WTC11 (cell line): ENCODE results near the gene AQP1. TPM values are rescaled to one million over a fixed set of nuclear protein-coding genes. Genes with fewer than 3 reads are reported as not detected.

ENCODE experiments used
- ATAC-seq: fragments of 200-7000 bp; cut with Tn5 transposase; 2 replicates; pipeline ENCODE4 v1.10.0; 2021; ENCODE audit warnings: mild to moderate bottlenecking, moderate library complexity
- CTCF ChIA-PET: fragments of 300-600 bp; sonication (Branson Sonifier 250); formaldehyde crosslinking; loops from one replicate; lab custom pipeline; 2021; ENCODE audit warnings: antibody characterized with exemption; lab: Charles Lee
- POLR2A ChIA-PET: fragments of 350-600 bp; sonication (Branson Sonifier 250); formaldehyde crosslinking; loops from one replicate; lab custom pipeline; 2021; ENCODE audit warnings: antibody characterized with exemption; lab: Charles Lee
- DNase-seq: peaks from one replicate; pipeline ENCODE4 v3.0.0; 2021; ENCODE audit warnings: low spot score
- H3K27ac Mint-ChIP-seq: 2 replicates; pipeline ENCODE4 v1.8.0; 2021; ENCODE audit warnings: mixed read lengths
- H3K27me3 Mint-ChIP-seq: 2 replicates; pipeline ENCODE4 v1.8.0; 2021; ENCODE audit warnings: low read depth, mild to moderate bottlenecking, moderate library complexity, mixed read lengths
- H3K36me3 Mint-ChIP-seq: 2 replicates; pipeline ENCODE4 v1.8.0; 2021; ENCODE audit warnings: mixed read lengths
- H3K4me1 Mint-ChIP-seq: 2 replicates; pipeline ENCODE4 v1.8.0; 2022; ENCODE audit warnings: mixed read lengths
- H3K4me3 Mint-ChIP-seq: 2 replicates; pipeline ENCODE4 v1.8.0; 2021; ENCODE audit warnings: mild to moderate bottlenecking, moderate library complexity, mixed read lengths
- H3K9me3 Mint-ChIP-seq: 2 replicates; pipeline ENCODE4 v1.8.0; 2021; ENCODE audit warnings: mixed read lengths
- E2F1 ChIP-seq: sonication (generic); formaldehyde crosslinking; IDR thresholded peaks from 2 replicates; pipeline ENCODE4 v1.8.0; 2022; ENCODE audit warnings: mild to moderate bottlenecking, missing genetic modification reagents
- E2F5 ChIP-seq: sonication (generic); formaldehyde crosslinking; IDR thresholded peaks from 2 replicates; pipeline ENCODE4 v1.8.1; 2022; ENCODE audit warnings: mild to moderate bottlenecking, moderate library complexity, missing genetic modification reagents
- ELF4 ChIP-seq: sonication (generic); formaldehyde crosslinking; IDR thresholded peaks from 2 replicates; pipeline ENCODE4 v1.8.1; 2022; ENCODE audit warnings: low read depth, mild to moderate bottlenecking, moderate library complexity, missing genetic modification reagents
- FOXP1 ChIP-seq: sonication (generic); formaldehyde crosslinking; IDR thresholded peaks from 2 replicates; pipeline ENCODE4 v1.8.0; 2022; ENCODE audit warnings: missing genetic modification reagents, mild to moderate bottlenecking, moderate library complexity, borderline replicate concordance
- GABPB1 ChIP-seq: sonication (generic); formaldehyde crosslinking; IDR thresholded peaks from 2 replicates; pipeline ENCODE4 v1.8.1; 2023; ENCODE audit warnings: mild to moderate bottlenecking, missing genetic modification reagents
- GRHL2 ChIP-seq: fragments of 250-450 bp; sonication (Bioruptor Pico); IDR thresholded peaks from 2 replicates; pipeline ENCODE4 v1.8.0; 2022; ENCODE audit warnings: mild to moderate bottlenecking, moderate library complexity; ENCODE audit not compliant: insufficient replicate concordance, severe bottlenecking
- JUN ChIP-seq: sonication (generic); formaldehyde crosslinking; IDR thresholded peaks from 2 replicates; pipeline ENCODE4 v1.8.0; 2023; ENCODE audit warnings: mild to moderate bottlenecking, missing genetic modification reagents
- MYBL2 ChIP-seq: sonication (generic); formaldehyde crosslinking; IDR thresholded peaks from 2 replicates; pipeline ENCODE4 v1.8.1; 2023; ENCODE audit warnings: mild to moderate bottlenecking, moderate library complexity, missing genetic modification reagents
- NFATC4 ChIP-seq: fragments of 250-450 bp; sonication (Bioruptor Pico); IDR thresholded peaks from 2 replicates; pipeline ENCODE4 v1.9.0; 2021; ENCODE audit warnings: mild to moderate bottlenecking
- NFE2L1 ChIP-seq: sonication (generic); formaldehyde crosslinking; IDR thresholded peaks from 2 replicates; pipeline ENCODE4 v1.8.1; 2023; ENCODE audit warnings: missing genetic modification reagents
- SMAD4 ChIP-seq: sonication (generic); formaldehyde crosslinking; IDR thresholded peaks from 2 replicates; pipeline ENCODE4 v1.8.0; 2022; ENCODE audit warnings: mild to moderate bottlenecking, missing genetic modification reagents
- TCF7 ChIP-seq: sonication (generic); formaldehyde crosslinking; IDR thresholded peaks from 2 replicates; pipeline ENCODE4 v1.8.0; 2022; ENCODE audit warnings: mild to moderate bottlenecking, low read depth, missing genetic modification reagents, moderate library complexity
- ZNF232 ChIP-seq: sonication (generic); formaldehyde crosslinking; IDR thresholded peaks from 2 replicates; pipeline ENCODE4 v1.8.0; 2022; ENCODE audit warnings: mild to moderate bottlenecking, missing genetic modification reagents
- ZNF263 ChIP-seq: sonication (generic); formaldehyde crosslinking; IDR thresholded peaks from 2 replicates; pipeline ENCODE4 v1.8.1; 2022; ENCODE audit warnings: low read depth, mild to moderate bottlenecking, moderate library complexity, missing genetic modification reagents
- ZNF396 ChIP-seq: fragments of 250-450 bp; sonication (Bioruptor Pico); IDR thresholded peaks from 2 replicates; pipeline ENCODE4 v1.8.0; 2021; ENCODE audit warnings: mild to moderate bottlenecking, moderate library complexity, borderline replicate concordance
- ZNF423 ChIP-seq: fragments of 250-450 bp; sonication (Bioruptor Pico); IDR thresholded peaks from 2 replicates; pipeline ENCODE4 v2.1.2; 2022; ENCODE audit warnings: mild to moderate bottlenecking, moderate library complexity
- ZNF512 ChIP-seq: sonication (generic); formaldehyde crosslinking; IDR thresholded peaks from 2 replicates; pipeline ENCODE4 v1.8.1; 2022; ENCODE audit warnings: missing genetic modification reagents, borderline replicate concordance
- ZSCAN18 ChIP-seq: fragments of 250-450 bp; sonication (Bioruptor Pico); IDR thresholded peaks from 2 replicates; pipeline ENCODE4 v2.1.2; 2022; ENCODE audit warnings: mild to moderate bottlenecking, moderate library complexity
- total RNA-seq: library from RNA; stranded (reverse); gene quantifications from 3 replicates; pipeline ENCODE4 v1.2.3, GENCODE V29; 2021

AQP1 gene
- total RNA-seq, 1 experiment from 2014 or later, result 0.81 TPM

GRCh38 chr7:30865821-30866220, 45.8 kb upstream of the AQP1 start (continued):
- TF ChIP-seq ZNF263 (CRISPR knock-in tag) (no peak), SMAD4 (CRISPR knock-in tag) (no peak), FOXP1 (CRISPR knock-in tag) (no peak), NFATC4 (CRISPR knock-in tag) (no peak), MYBL2 (CRISPR knock-in tag) (no peak)

GRCh38 chr7:30866939-30867338, 44.7 kb upstream of the AQP1 start:
- no peak for ATAC-seq
- POLR2A ChIA-PET, result no interaction called here
- no peaks in the 10 kb centered on the region for H3K9me3 Mint-ChIP-seq
- no peaks in the 10 kb centered on the region for H3K4me1 Mint-ChIP-seq
- H3K4me3 Mint-ChIP-seq, result no peak overlapping the region
- TF ChIP-seq ZNF396 (CRISPR knock-in tag) (no peak), ZNF512 (CRISPR knock-in tag) (no peak), ZNF423 (no peak), ZSCAN18 (CRISPR knock-in tag) (no peak), E2F1 (CRISPR knock-in tag) (no peak)
- H3K27me3 Mint-ChIP-seq, result no peaks in the 10 kb centered on the region
- no peak for DNase-seq
- CTCF ChIA-PET, result no interaction called here
- H3K27ac Mint-ChIP-seq, result no peak overlapping the region
- no peaks in the 10 kb centered on the region for H3K36me3 Mint-ChIP-seq

- TF ChIP-seq E2F5 (CRISPR knock-in tag), result no peak
- no peak for TF ChIP-seq ZNF396 (CRISPR knock-in tag)
- TF ChIP-seq JUN (CRISPR knock-in tag), result no peak
- no peak for TF ChIP-seq NFATC4 (CRISPR knock-in tag)
- no peak for TF ChIP-seq SMAD4 (CRISPR knock-in tag)
- no peak for TF ChIP-seq TCF7 (CRISPR knock-in tag)
- no peak for TF ChIP-seq GABPB1 (CRISPR knock-in tag)
- TF ChIP-seq ZNF232 (CRISPR knock-in tag), result no peak
- TF ChIP-seq ELF4 (CRISPR knock-in tag), result no peak
- TF ChIP-seq GRHL2 (CRISPR knock-in tag), result no peak
- no peak for TF ChIP-seq NFE2L1 (CRISPR knock-in tag)
- TF ChIP-seq, all 79 proteins: peak for 0
- Mint-ChIP-seq H3K36me3 (no peaks in the 10 kb centered on the region), H3K4me3 (no peak overlapping the region), H3K9me3 (no peaks in the 10 kb centered on the region), H3K27me3 (no peaks in the 10 kb centered on the region), H3K27ac (no peak overlapping the region), H3K4me1 (no peaks in the 10 kb centered on the region)
- ChIA-PET CTCF (no interaction called here), POLR2A (no interaction called here)
- ATAC-seq (no peak), DNase-seq (no peak)
Measured at GRCh38 chr7:30867483-30867882, 44.2 kb upstream of the AQP1 start.
